ENCODE data around the gene CPT1A. TPM values are rescaled to one million over a fixed set of nuclear protein-coding genes. Genes with fewer than 3 reads are reported as not detected.
A peak's percentile ranks its signal among the peaks of the same experiment; 100 is the strongest.

Gene CPT1A
- total RNA-seq, 1 experiment from 2014 or later: 21.8 TPM

- no peak for DNase-seq (ENCODE audit: low spot score)
These were observed 12.7 kb upstream of the CPT1A start for GRCh38 chr11:68854273-68854958.

- no peak for DNase-seq (ENCODE audit: low spot score)
These were observed 10.9 kb upstream of the CPT1A start for GRCh38 chr11:68852628-68853027.

DNA sequence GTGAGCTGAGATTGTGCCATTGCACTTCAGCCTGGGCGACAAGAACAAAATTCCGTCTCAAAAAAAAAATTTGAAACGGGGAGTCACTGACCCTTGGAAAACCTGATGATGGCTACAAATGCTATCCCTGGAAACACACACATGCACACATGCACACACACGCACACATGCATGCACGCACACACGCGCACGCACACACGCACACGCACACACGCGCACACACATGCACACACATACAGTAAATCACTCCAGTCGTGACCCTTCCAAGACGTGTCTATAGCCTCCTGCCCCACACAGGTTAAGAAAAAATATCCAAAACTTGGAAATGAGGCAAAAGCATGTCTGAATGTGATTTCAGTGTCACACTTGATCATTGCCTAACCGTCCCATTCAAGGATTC lies 6.7 kb upstream of the CPT1A start:
- DNase-seq (ENCODE audit: low spot score): no peak

DNA sequence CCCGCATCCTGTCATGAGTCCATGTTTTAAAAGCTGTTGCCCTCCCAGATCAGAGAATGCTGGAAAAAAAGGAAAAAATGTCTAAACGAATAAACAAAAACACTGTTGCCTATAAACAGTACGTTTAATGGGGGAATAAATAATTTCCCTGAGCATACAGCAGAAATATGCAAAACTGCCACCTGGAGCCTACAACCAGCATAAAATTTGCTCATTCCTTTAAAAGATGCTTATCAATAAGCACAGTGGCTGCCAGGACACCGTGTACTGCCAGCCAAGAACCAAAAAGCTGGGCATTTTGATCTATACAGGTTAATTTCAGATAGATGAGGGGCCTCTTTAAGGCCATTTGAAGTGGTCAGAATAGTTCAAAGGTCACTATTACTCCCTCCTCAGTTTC lies 5.7 kb upstream of the CPT1A start:
- no peak for DNase-seq (ENCODE audit: low spot score)

- DNase-seq (ENCODE audit: low spot score): no peak
These were observed 3.8 kb upstream of the CPT1A start for GRCh38 chr11:68845351-68846002.

GRCh38 chr11:68844801-68845200 lies 3.1 kb upstream of the CPT1A start:
- no peak for DNase-seq (ENCODE audit: low spot score)

DNA sequence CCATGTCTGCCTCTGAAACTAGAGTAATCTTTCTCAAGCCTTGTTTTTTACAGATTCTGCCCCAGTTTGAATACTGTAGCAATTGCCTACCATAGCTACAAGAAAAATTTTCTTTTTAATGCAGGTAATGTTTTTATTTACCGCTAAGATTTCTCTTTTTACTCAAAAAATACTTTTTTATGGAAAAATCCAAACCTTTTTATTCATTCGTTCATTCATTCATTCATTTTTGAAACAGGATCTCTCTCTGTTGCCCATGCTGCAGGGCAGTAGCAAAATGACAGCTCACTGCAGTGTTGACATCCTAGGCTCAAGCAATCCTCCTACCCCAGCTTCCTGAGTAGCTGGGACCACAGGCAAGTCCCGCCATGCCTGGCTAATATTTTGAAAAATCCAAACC lies 2.7 kb upstream of the CPT1A start:
- DNase-seq (ENCODE audit: low spot score): no peak

DNA sequence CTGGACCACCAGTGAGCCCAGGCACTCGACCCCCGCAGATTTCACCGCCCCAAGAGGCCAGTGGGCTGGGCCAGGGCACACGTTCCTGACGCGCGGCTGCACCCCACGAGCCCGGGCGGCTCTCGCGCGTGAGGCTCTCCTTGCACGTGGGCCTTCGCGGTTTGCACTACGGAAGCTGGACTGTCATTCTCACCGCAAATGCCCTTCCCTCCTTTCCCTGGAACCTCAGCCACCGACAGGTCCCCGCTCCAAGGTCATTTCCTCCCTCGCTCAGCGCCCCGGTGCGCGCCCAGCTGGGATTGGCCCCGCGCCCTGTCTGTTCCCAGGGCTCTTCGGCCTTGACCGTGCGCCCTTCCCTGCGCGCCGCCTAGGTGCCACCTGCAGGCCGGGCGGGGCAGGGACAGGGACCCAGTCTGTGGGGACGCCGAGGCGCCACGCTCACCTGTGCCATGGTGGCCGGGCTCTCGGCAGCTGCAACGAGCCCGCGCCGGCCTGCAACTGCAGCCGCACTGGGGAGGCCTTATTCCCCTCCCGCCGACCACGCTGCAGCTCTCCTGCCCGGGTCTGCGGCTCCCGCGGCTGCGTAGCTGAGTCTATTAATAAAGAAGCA lies 2.1 kb upstream of the CPT1A start:
- no peak for DNase-seq (ENCODE audit: low spot score)

- DNase-seq (ENCODE audit: low spot score): no peak
These were observed 1.4 kb upstream of the CPT1A start for GRCh38 chr11:68843052-68843561.

- no peak for DNase-seq (ENCODE audit: low spot score)
These were observed 823 bp upstream of the CPT1A start for GRCh38 chr11:68842427-68843051.

DNA sequence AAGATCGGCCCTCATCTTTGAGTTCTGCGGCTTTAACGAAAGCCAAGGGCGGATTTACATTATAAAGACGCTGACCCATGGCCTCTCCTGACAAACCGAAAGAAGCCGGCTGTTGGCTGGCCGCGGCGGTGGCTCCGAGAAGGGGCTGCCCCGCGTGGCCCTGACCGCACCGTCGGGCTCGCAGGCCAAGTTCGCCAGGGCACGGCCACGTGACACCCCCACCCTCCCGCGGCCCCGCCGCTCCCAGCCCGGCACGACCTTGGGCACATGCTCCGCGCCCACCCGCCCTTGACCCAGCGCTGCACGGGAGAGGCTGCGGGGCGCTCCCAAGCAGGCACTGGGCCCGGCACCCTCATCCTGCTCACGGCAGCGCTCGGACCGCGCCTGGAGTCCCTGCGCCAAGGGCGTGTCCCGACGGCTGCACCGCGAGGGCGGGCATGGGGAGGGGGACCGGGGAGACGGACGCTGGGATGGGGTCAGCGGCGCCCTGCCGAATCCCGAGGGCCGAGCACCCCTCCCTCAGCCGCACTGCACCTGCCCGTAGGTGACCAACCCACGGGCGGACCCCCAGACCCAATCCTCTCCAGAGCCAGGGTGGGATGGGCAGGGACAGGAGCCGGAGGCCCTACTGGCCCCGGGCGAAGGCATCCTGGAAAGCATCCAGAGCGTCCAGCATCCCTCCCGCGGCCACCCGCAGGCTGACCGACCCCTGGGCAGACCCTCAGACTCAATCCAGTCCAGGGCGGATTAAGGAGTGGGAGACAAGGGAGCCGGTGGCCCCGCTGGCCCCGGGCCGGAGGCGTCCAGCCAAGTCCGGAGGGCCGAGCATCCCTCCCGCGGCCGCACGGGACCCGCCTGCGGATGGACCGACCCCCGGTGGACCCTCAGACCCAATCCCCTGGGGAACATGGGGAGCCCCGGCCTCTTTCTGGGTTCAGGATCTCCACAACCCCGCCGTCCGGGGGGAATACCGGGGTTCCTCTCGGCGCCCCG lies 759 bp downstream of the CPT1A start:
- DNase-seq (ENCODE audit: low spot score): no peak

- no peak for DNase-seq (ENCODE audit: low spot score)
These were observed 1.6 kb downstream of the CPT1A start for GRCh38 chr11:68839911-68840641.

GRCh38 chr11:68839054-68839865 lies 2.5 kb downstream of the CPT1A start:
- DNase-seq (ENCODE audit: low spot score): peak; percentile 92

DNA sequence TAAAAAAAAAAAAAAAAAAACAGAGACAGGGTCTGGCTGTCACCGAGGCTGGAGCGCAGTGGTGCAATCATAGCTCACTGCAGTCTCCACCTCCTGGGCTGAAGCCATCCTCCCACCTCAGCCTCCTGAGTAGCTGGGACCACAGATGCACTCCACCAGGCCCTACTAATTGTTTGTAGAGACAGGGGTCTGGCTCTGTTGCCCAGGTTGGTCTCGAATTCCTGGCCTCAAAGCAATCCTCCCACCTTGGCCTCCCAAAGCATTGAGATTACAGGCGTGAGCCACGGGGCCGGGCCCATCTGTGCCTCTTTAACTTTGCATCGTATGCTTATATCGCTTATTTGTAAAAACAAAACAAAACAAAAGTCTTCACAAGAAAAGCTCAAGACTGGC lies 3.1 kb downstream of the CPT1A start:
- DNase-seq (ENCODE audit: low spot score): peak; percentile 27

- DNase-seq (ENCODE audit: low spot score): no peak
These were observed 3.8 kb downstream of the CPT1A start for GRCh38 chr11:68837583-68838571.

DNA sequence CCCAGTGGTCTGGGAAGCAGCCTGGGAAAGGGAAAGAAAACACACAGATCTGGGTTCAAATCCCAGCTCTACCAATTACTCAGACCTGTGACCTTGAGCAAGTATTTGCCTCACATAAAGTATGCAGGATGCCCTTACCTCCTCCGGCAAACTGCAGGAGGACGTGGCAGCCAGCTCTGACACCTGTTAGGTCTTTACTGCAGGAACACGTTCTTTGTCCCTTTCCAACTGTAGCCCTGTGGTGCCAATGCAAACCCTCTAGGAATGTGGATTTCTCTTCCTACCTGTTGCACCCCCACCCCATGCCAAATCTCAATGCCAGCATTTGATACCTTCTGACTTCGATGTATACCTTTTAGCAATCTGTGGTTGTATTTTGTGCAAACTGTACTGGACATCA lies 6.0 kb downstream of the CPT1A start:
- no peak for DNase-seq (ENCODE audit: low spot score)

DNA sequence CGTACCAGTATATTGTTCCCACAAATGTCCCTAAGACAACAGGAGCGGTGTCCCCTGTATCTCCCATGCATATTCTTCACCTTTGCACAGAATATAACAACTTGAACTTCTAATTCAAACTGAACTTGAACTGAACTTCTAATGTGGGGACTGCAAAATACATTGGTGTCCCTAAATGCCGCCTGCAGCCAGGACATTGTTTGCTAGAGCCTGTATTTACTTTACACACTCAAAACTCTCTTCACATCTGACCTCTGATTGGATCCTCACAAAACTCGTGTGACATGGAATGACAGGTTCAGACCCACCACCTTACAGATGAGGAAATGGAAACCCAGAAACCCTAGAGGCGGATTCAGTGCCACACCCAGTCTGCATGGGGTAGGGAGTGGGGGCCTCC lies 6.4 kb downstream of the CPT1A start:
- no peak for DNase-seq (ENCODE audit: low spot score)

DNA sequence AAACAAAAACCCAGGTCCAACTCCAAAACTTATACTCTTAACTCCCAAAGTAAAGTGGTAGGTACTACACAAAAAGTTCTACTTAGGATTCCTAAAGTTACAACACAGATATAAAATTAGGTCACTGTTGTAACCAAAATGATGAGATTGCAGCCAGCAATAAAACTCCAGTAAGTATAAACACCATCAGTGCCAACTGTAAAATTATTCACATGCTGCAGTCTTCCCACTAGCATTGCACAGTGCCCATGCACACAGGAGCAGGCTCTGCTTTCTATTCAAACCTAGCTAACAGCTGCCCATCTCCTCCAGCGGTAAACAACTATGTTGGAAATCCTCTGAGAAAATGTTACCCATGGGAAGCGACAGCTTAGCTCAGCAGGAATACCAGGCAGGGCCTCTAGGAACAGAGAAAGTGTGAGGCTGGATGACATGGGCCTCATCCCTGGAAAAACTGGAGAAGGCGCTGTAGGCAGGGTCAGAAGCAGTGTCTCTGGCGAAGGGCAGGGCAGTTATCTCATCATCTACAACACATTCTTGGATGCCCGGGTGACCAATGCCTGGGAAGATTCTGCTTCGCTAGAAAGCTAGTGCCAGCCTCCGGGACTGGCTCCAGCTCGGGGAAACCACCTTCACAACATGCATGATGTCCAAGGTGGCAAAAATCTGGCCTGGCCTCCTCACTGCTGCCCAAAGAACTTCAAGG lies 9.1 kb downstream of the CPT1A start:
- no peak for DNase-seq (ENCODE audit: low spot score)
